Stimulated activated CD4-positive, alpha-beta T cell treated with anti-CD3 and anti-CD28 coated beads, Interleukin-15, amount 100 ng/mL, for 48 hours (primary cell): Measurements from ENCODE around the gene TMOD3.

Experiments
- DNase-seq, 2 donors: peaks; one replicate each; pipeline ENCODE4 v3.0.0-alpha.2; 2020; ENCODE audit warnings: low read depth in 2 of 2

The TMOD3 gene

GRCh38 chr15:51907136-51907862, 77.8 kb downstream of the TMOD3 start:
- no peak for DNase-seq

GRCh38 chr15:51908316-51908715, 78.9 kb downstream of the TMOD3 start:
- DNase-seq = no peak

- DNase-seq = no peak
These were observed 80.1 kb downstream of the TMOD3 start for GRCh38 chr15:51909584-51909983.

GRCh38 chr15:51912528-51912927, 83.1 kb downstream of the TMOD3 start:
- DNase-seq = no peak

- DNase-seq = no peak
These were observed 88.0 kb downstream of the TMOD3 start for GRCh38 chr15:51917493-51917892.

- DNase-seq = no peak
These were observed 95.0 kb downstream of the TMOD3 start for GRCh38 chr15:51924156-51925068.

GRCh38 chr15:51926809-51927208, 97.4 kb downstream of the TMOD3 start:
- DNase-seq = no peak

GRCh38 chr15:51931016-51931415, 101.6 kb downstream of the TMOD3 start:
- no peak for DNase-seq

- DNase-seq = no peak
These were observed 102.2 kb downstream of the TMOD3 start for GRCh38 chr15:51931638-51932037.

- DNase-seq = no peak
These were observed 102.7 kb downstream of the TMOD3 start for GRCh38 chr15:51932161-51932560.

GRCh38 chr15:51935466-51936104, 106.1 kb downstream of the TMOD3 start:
- no peak for DNase-seq

- DNase-seq = no peak
These were observed 106.6 kb downstream of the TMOD3 start for GRCh38 chr15:51936105-51936478.

- DNase-seq = no peak
These were observed 108.8 kb downstream of the TMOD3 start for GRCh38 chr15:51938286-51938685.

- DNase-seq = no peak
These were observed 109.8 kb downstream of the TMOD3 start for GRCh38 chr15:51939216-51939615.

- DNase-seq = no peak
These were observed 117.7 kb downstream of the TMOD3 start for GRCh38 chr15:51947124-51947523.

- no peak for DNase-seq
These were observed 123.4 kb downstream of the TMOD3 start for GRCh38 chr15:51952805-51953204.

- no peak for DNase-seq
These were observed 126.1 kb downstream of the TMOD3 start for GRCh38 chr15:51955504-51955903.
